CD14-positive monocyte (primary cell): ENCODE results near the gene ITGB8. TPM values are rescaled to one million over a fixed set of nuclear protein-coding genes. Genes with fewer than 3 reads are reported as not detected.
A peak's percentile ranks its signal among the peaks of the same experiment; 100 is the strongest.

Source experiments
- DNase-seq, 3 donors: peaks; one replicate each; pipeline ENCODE4 v3.0.0-alpha.2; 2011 to 2022
- H2AFZ ChIP-seq: 2 replicates; pipeline ENCODE4 v1.6.0; 2012; ENCODE audit warnings: mild to moderate bottlenecking, low read depth, low read length, inconsistent platforms; ENCODE audit not compliant: insufficient read depth, poor library complexity, severe bottlenecking
- H3K27ac ChIP-seq, 2 donors: 1 replicate in 1 of 2; 2 replicates in 1 of 2; pipeline ENCODE4 v1.5.1; 2012 to 2013; ENCODE audit warnings: low read length in 2 of 2, control low read depth in 1 of 2, inconsistent platforms in 1 of 2, low read depth in 1 of 2, mild to moderate bottlenecking in 1 of 2
- H3K27me3 ChIP-seq, 2 donors: one replicate each; pipeline versions ENCODE4 v1.6.0 to v1.6.1; 2011 to 2013; ENCODE audit warnings: low read length in 2 of 2; ENCODE audit not compliant: control insufficient read depth in 2 of 2, insufficient read depth in 2 of 2
- H3K36me3 ChIP-seq, 2 donors: replicated peaks in 1 of 2; 1 replicate in 1 of 2; 2 replicates in 1 of 2; pipeline versions ENCODE4 v1.5.1 to v1.6.1; 2012 to 2013; ENCODE audit warnings: low read length in 2 of 2, control low read depth in 1 of 2, inconsistent platforms in 1 of 2, mild to moderate bottlenecking in 1 of 2; ENCODE audit not compliant: insufficient read depth in 2 of 2, control insufficient read depth in 1 of 2
- H3K4me1 ChIP-seq, 2 donors: 1 replicate in 1 of 2; 2 replicates in 1 of 2; pipeline versions ENCODE4 v1.5.1 to v1.6.1; 2012 to 2013; ENCODE audit warnings: low read length in 2 of 2, control low read depth in 1 of 2, inconsistent platforms in 1 of 2, mild to moderate bottlenecking in 1 of 2, moderate library complexity in 1 of 2; ENCODE audit not compliant: insufficient read depth in 2 of 2, control insufficient read depth in 1 of 2
- H3K4me2 ChIP-seq: replicated peaks from 2 replicates; pipeline ENCODE3; 2012; ENCODE audit warnings: low read length, moderate library complexity, mild to moderate bottlenecking; ENCODE audit not compliant: poor library complexity, severe bottlenecking; ENCODE audit errors: extremely low read depth
- H3K4me3 ChIP-seq, 3 experiments: fragments of 200-600 bp in 1 of 3; sonication (generic) in 1 of 3; replicated peaks in 1 of 3; 1 replicate in 2 of 3; 2 replicates in 1 of 3; pipeline ENCODE4 v1.5.1; 2011 to 2013; ENCODE audit warnings: low read length in 3 of 3, mild to moderate bottlenecking in 3 of 3, control low read depth in 2 of 3, low read depth in 2 of 3, inconsistent platforms in 1 of 3, moderate library complexity in 1 of 3
- H3K79me2 ChIP-seq: 2 replicates; pipeline ENCODE4 v1.6.0; 2012; ENCODE audit warnings: mild to moderate bottlenecking, control low read depth, inconsistent platforms, low read length, moderate library complexity; ENCODE audit not compliant: insufficient read depth
- H3K9ac ChIP-seq: 2 replicates; pipeline ENCODE4 v1.6.0; 2017; ENCODE audit warnings: low read length, mild to moderate bottlenecking; ENCODE audit not compliant: insufficient read depth, poor library complexity, severe bottlenecking
- H3K9me3 ChIP-seq, 2 donors: replicated peaks in 1 of 2; 1 replicate in 1 of 2; 2 replicates in 1 of 2; pipeline versions ENCODE4 v1.5.1 to v1.6.1; 2012 to 2013; ENCODE audit warnings: low read length in 2 of 2, control low read depth in 1 of 2; ENCODE audit not compliant: control insufficient read depth in 1 of 2, insufficient read depth in 1 of 2
- H4K20me1 ChIP-seq: 2 replicates; pipeline ENCODE4 v1.6.0; 2012; ENCODE audit warnings: mild to moderate bottlenecking, low read length, control low read depth, moderate library complexity; ENCODE audit not compliant: insufficient read depth
- H3K27ac Mint-ChIP-seq, 7 donors: one replicate each; pipeline ENCODE4 v1.8.0; 2020; ENCODE audit warnings: mild to moderate bottlenecking in 7 of 7, mixed read lengths in 7 of 7, moderate library complexity in 6 of 7, inconsistent platforms in 2 of 7
- H3K27me3 Mint-ChIP-seq, 3 donors: one replicate each; pipeline ENCODE4 v1.8.0; 2021 to 2022; ENCODE audit warnings: low read depth in 3 of 3, mild to moderate bottlenecking in 3 of 3, mixed read lengths in 3 of 3, moderate library complexity in 3 of 3, inconsistent platforms in 1 of 3
- H3K36me3 Mint-ChIP-seq, 2 donors: one replicate each; pipeline ENCODE4 v1.8.0; 2020; ENCODE audit warnings: mixed read lengths in 2 of 2, inconsistent platforms in 1 of 2, mild to moderate bottlenecking in 1 of 2
- H3K4me1 Mint-ChIP-seq: one replicate; pipeline ENCODE4 v1.8.0; 2020; ENCODE audit warnings: mild to moderate bottlenecking, mixed read lengths
- H3K4me3 Mint-ChIP-seq, 2 donors: one replicate each; pipeline ENCODE4 v1.8.0; 2020; ENCODE audit warnings: mild to moderate bottlenecking in 2 of 2, mixed read lengths in 2 of 2, moderate library complexity in 1 of 2
- H3K9me3 Mint-ChIP-seq, 7 donors: one replicate each; pipeline ENCODE4 v1.8.0; 2020 to 2022; ENCODE audit warnings: mixed read lengths in 7 of 7, mild to moderate bottlenecking in 6 of 7, moderate library complexity in 6 of 7, inconsistent platforms in 2 of 7
- CTCF ChIP-seq: fragments of 200-600 bp; IDR thresholded peaks from one replicate; pipeline ENCODE4 v1.8.0; 2022; ENCODE audit warnings: antibody characterized with exemption, mild to moderate bottlenecking
- WGBS: methylation state at CpG from one replicate; pipeline ENCODE4 v1.1.5; 2013; ENCODE audit warnings: missing lambda C conversion rate; ENCODE audit not compliant: insufficient coverage; 5-methylcytosine and 5-hydroxymethylcytosine counted together
- intact Hi-C, 2 donors: fragments of 100-400 bp; cut with micrococcal nuclease; formaldehyde crosslinking; loops; one replicate each; pipeline versions ENCODE4 v1.15.0 to v1.15.1; 2023
- polyA minus RNA-seq: library from RNA; depleted of rRNA, polyadenylated mRNA; stranded (reverse); fragments of >200 nt; gene quantifications from 2 replicates; pipeline ENCODE4 v1.2.3, GENCODE V29; 2012
- polyA plus RNA-seq, 3 donors: library from polyadenylated mRNA; depleted of rRNA in 1 of 3; unstranded in 2 of 3; stranded (reverse) in 1 of 3; fragments of 300-500 nt in 2 of 3; fragments of >200 nt in 1 of 3; fragmentation: Illumina TruSeq in 2 of 3; gene quantifications; 1 replicate in 2 of 3; 2 replicates in 1 of 3; pipeline ENCODE4 v1.2.3, GENCODE V29; 2012 to 2021
- total RNA-seq, 12 experiments: library from RNA in 1 of 12; stranded (reverse) in 1 of 12; fragments of 120-200 nt in 1 of 12; gene quantifications; one replicate each; pipeline ENCODE4 v1.2.4 and lab custom pipeline; 2013 to 2026; ENCODE audit warnings: mixed read lengths in 6 of 12, inconsistent platforms in 1 of 12

Gene ITGB8
- total RNA-seq (2013) = 0.06 TPM
- under 1 TPM; 0.01 to 0.28 (median 0.19) TPM for polyA plus RNA-seq
- 1.1 and 1.3 TPM in 2 replicates for polyA minus RNA-seq
- total RNA-seq (lab: John Stamatoyannopoulos, UW) = 1.3 to 1,445 (median 9.4) reads per million in 11 experiments

GRCh38 chr7:20330239-20330927 lies at the start of gene ITGB8:
TSS of gene ITGB8 (plus strand) at chr7:20330900. CDS start at chr7:20331807, 907 bp downstream.
- peaks cover 14 to 33% of the 10 kb centered on the region in 2 donors for H3K27me3 ChIP-seq
- H3K4me1 Mint-ChIP-seq = peaks cover 24% of the 10 kb centered on the region
- DNase-seq = peak; percentile 38 to 52 (median 40)
- peaks cover 26 to 40% (median 29%) of the 10 kb centered on the region in 3 donors for H3K27me3 Mint-ChIP-seq
- H3K27ac Mint-ChIP-seq = peak within 1 kb of the TSS; percentile 31 to 85 (median 81)
- peak within 1 kb of the TSS; percentile 94 to 100 for H3K4me3 Mint-ChIP-seq
- WGBS = 1% methylated on average over 46 of the region's 50 CpGs
- intact Hi-C loops = no loop called here
- no peak within 1 kb of the TSS for H3K27ac ChIP-seq
- H3K9ac ChIP-seq = peak within 1 kb of the TSS; percentile 57
- H3K4me2 ChIP-seq = peak within 1 kb of the TSS; percentile 98
- no peaks in the 10 kb centered on the region for H3K9me3 ChIP-seq
- no peaks in the 10 kb centered on the region for H4K20me1 ChIP-seq
- H3K36me3 Mint-ChIP-seq = peaks cover 7 to 12% of the 10 kb centered on the region in 2 donors
- H3K4me1 ChIP-seq = peaks cover 18 to 29% of the 10 kb centered on the region in 2 donors
- no peaks in the 10 kb centered on the region for H3K36me3 ChIP-seq
- peak within 1 kb of the TSS; percentile 94 for H2AFZ ChIP-seq
- peaks cover 0 to 7% (median 3%) of the 10 kb centered on the region in 7 donors for H3K9me3 Mint-ChIP-seq
- no peaks in the 10 kb centered on the region for H3K79me2 ChIP-seq
- H3K4me3 ChIP-seq = peak within 1 kb of the TSS; percentile 30 to 90 (median 49)
- no peak for TF ChIP-seq CTCF

GRCh38 chr7:20282959-20283358 lies 47.7 kb upstream of the ITGB8 start:
- DNase-seq = no peak
- no peaks in the 10 kb centered on the region for H3K4me1 ChIP-seq
- no peaks in the 10 kb centered on the region for H3K36me3 ChIP-seq
- no peak overlapping the region for H2AFZ ChIP-seq
- peaks cover 0 to 2% (median 2%) of the 10 kb centered on the region in 3 donors for H3K27me3 Mint-ChIP-seq
- no peak for TF ChIP-seq CTCF
- no peaks in the 10 kb centered on the region for H3K9me3 ChIP-seq
- no CpG with 5 or more reads among the region's 1 CpG for whole genome bisulfite sequencing
- H3K9ac ChIP-seq = no peak overlapping the region
- no peaks in the 10 kb centered on the region for H3K79me2 ChIP-seq
- H3K9me3 Mint-ChIP-seq = no peaks in the 10 kb centered on the region
- no peaks in the 10 kb centered on the region for H3K36me3 Mint-ChIP-seq
- H3K27ac Mint-ChIP-seq = no peak overlapping the region
- no peak overlapping the region for H3K4me2 ChIP-seq
- no peak overlapping the region for H3K27ac ChIP-seq
- no peaks in the 10 kb centered on the region for H3K27me3 ChIP-seq
- no peaks in the 10 kb centered on the region for H3K4me1 Mint-ChIP-seq
- intact Hi-C loops = no loop called here
- no peaks in the 10 kb centered on the region for H4K20me1 ChIP-seq
- no peak overlapping the region for H3K4me3 Mint-ChIP-seq
- H3K4me3 ChIP-seq = no peak overlapping the region
